Stomach (tissue), 9 donors: ENCODE data around the gene DNAJB13. TPM values are rescaled to one million over a fixed set of nuclear protein-coding genes. Genes with fewer than 3 reads are reported as not detected.

Experiments used
- DNase-seq, 2 donors: peaks; one replicate each; pipeline versions ENCODE4 v3.0.0 to v3.0.0-alpha.2; 2013 to 2019
- H3K27ac ChIP-seq, 5 donors: fragments of 200-600 bp in 4 of 5; sonication (generic) in 4 of 5; one replicate each; pipeline ENCODE4 v1.5.1; 2013 to 2019; ENCODE audit warnings: mild to moderate bottlenecking in 1 of 5, moderate library complexity in 1 of 5
- H3K27me3 ChIP-seq, 3 donors: fragments of 200-600 bp; sonication (generic); one replicate each; pipeline ENCODE4 v1.5.1; 2017 to 2019; ENCODE audit warnings: mixed run types in 1 of 3
- H3K36me3 ChIP-seq, 4 donors: fragments of 200-600 bp; sonication (generic); 1 replicate in 3 of 4; 2 replicates in 1 of 4; pipeline ENCODE4 v1.5.1; 2016 to 2019
- H3K4me1 ChIP-seq, 4 donors: fragments of 200-600 bp; sonication (generic); one replicate each; pipeline ENCODE4 v1.5.1; 2016 to 2019
- H3K4me3 ChIP-seq, 4 donors: fragments of 200-600 bp; sonication (generic) in 3 of 4; one replicate each; pipeline ENCODE4 v1.5.1; 2016 to 2019; ENCODE audit warnings: mild to moderate bottlenecking in 1 of 4
- H3K9me3 ChIP-seq, 4 donors: fragments of 200-600 bp; sonication (generic); one replicate each; pipeline ENCODE4 v1.5.1; 2016 to 2019
- CTCF ChIP-seq, 7 experiments: fragments of 450-650 bp in 4 of 7; fragments of 200-600 bp in 3 of 7; sonication (generic) in 3 of 7; IDR thresholded peaks; one replicate each; pipeline ENCODE4 v1.5.1; 2016 to 2019; ENCODE audit warnings: antibody characterized with exemption in 7 of 7, control low read depth in 2 of 7, mild to moderate bottlenecking in 1 of 7
- EP300 ChIP-seq: sonication (generic); formaldehyde crosslinking; IDR thresholded peaks from one replicate; pipeline ENCODE4 v1.6.1; 2017; ENCODE audit warnings: antibody characterized with exemption
- POLR2A ChIP-seq, 4 donors: fragments of 450-650 bp; IDR thresholded peaks; one replicate each; pipeline ENCODE4 v1.6.1; 2016; ENCODE audit warnings: antibody characterized with exemption in 4 of 4, control low read depth in 2 of 4, mild to moderate bottlenecking in 1 of 4, moderate library complexity in 1 of 4
- POLR2AphosphoS5 ChIP-seq, 3 donors: sonication (generic); formaldehyde crosslinking; IDR thresholded peaks; one replicate each; pipeline ENCODE4 v1.6.1; 2016; ENCODE audit warnings: antibody characterized with exemption in 3 of 3
- WGBS, 5 donors: extraction: QIAGEN DNeasy Blood & Tissue Kit in 3 of 5; methylation state at CpG; one replicate each; pipeline versions ENCODE4 v1.1.5 to v1.1.7; 2013 to 2018; 5-methylcytosine and 5-hydroxymethylcytosine counted together
- intact Hi-C: fragments of 100-400 bp; cut with DNase I; formaldehyde crosslinking; loops from one replicate; pipeline ENCODE4 v1.15.1; 2023; ENCODE audit warnings: low total_unique reads
- polyA plus RNA-seq, 3 donors: library from polyadenylated mRNA; stranded (reverse); fragments of 200-250 nt; gene quantifications; one replicate each; pipeline ENCODE4 v1.2.3, GENCODE V29; 2013
- total RNA-seq, 5 donors: library from RNA; depleted of rRNA; stranded (reverse); fragments of >200 nt; gene quantifications; one replicate each; pipeline versions ENCODE4 v1.1.0 to v1.2.3, GENCODE V29; 2014 to 2016
- donor health status: healthy with polysubstance abuse.
- donor health status: Bipolar disorder and iron deficiency.
- donor health status: healthy.

DNAJB13 gene
- total and polyA plus RNA-seq, 8 donors, result 0.28 TPM; not detected in 7

- Histone ChIP-seq H3K36me3 (peaks cover 12 to 34% (median 23%) of the 10 kb centered on the region in 4 donors), H3K4me1 (peaks cover 0 to 9% (median 4%) of the 10 kb centered on the region in 4 donors), H3K27ac (no peak overlapping the region), H3K27me3 (no peaks in the 10 kb centered on the region), H3K9me3 (no peaks in the 10 kb centered on the region), H3K4me3 (no peak overlapping the region)
- WGBS, 5 donors, result 85 to 94% (median 91%) methylated on average over 14 of the region's 14 CpGs
- no peak for DNase-seq
- no peak for TF ChIP-seq POLR2AphosphoS5 (IDR thresholded peaks at IDR 0.05)
- TF ChIP-seq EP300, result no peak
- TF ChIP-seq POLR2A (IDR thresholded peaks at IDR 0.05), result no peak
- TF ChIP-seq CTCF (IDR thresholded peaks at IDR 0.05), result no peak
- intact Hi-C loops, result no loop called here
Observed at GRCh38 chr11:74000307-74001133, 49.7 kb downstream of the DNAJB13 start.

DNA sequence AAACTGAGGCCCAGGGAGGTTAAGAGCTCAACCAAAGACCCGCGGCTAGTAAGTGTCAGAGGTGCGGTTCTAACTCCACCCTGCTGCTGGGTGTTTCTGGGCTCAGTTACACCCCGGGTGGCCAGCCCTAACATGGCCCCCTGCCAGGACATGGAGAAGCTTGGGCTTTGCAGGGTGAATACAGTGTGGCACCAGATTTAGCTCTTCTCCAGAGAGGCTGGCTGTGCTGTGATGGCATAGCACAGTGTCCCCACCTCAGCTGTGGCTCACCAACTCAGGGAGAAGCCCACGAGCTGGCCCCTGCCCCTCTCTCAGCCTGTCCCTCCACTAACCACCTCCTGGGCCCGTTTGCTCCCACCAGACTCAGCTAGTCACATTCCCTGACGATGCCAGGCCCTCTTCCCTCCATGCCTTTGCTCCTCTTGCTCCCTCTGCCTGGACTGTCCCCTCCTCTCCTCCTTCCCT, 51.0 kb downstream of the DNAJB13 start:
- intact Hi-C loops, result no loop called here
- Histone ChIP-seq H3K4me1 (peaks cover 0 to 12% (median 6%) of the 10 kb centered on the region in 4 donors), H3K36me3 (peaks cover 12 to 34% (median 23%) of the 10 kb centered on the region in 4 donors), H3K9me3 (no peaks in the 10 kb centered on the region), H3K4me3 (no peak overlapping the region), H3K27ac (no peak overlapping the region), H3K27me3 (no peaks in the 10 kb centered on the region)
- 68 to 87% (median 76%) methylated on average over 7 of the region's 7 CpGs for WGBS, 5 donors
- no peak for DNase-seq
- TF ChIP-seq EP300 (no peak), POLR2AphosphoS5 (IDR thresholded peaks at IDR 0.05) (no peak), CTCF (IDR thresholded peaks at IDR 0.05) (no peak), POLR2A (IDR thresholded peaks at IDR 0.05) (no peak)

DNA sequence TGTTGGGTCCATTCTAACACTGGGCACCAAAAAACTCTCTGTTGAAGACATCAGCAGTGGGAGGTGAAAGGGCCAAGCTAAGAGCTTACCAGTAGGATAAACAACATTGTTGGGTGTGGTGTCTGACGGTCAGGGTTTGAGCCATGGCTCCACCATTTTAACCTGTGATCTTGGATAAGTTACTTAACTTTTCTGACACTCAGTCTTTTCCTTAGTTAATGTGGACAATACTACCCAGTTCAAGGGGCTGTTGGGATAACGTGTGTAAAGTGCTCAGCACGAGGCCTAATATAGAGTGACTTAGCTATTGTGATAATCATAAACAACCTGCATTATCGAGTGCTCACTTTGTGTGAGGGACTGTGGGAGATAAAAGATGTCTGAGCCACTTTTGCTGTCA, 52.0 kb downstream of the DNAJB13 start:
- Histone ChIP-seq H3K9me3 (no peaks in the 10 kb centered on the region), H3K4me1 (peaks cover 0 to 12% (median 6%) of the 10 kb centered on the region in 4 donors), H3K27me3 (no peaks in the 10 kb centered on the region), H3K4me3 (no peak overlapping the region), H3K36me3 (peaks cover 12 to 34% (median 23%) of the 10 kb centered on the region in 4 donors), H3K27ac (no peak overlapping the region)
- WGBS, 5 donors, result 93 to 97% (median 94%) methylated on average over 4 of the region's 4 CpGs
- TF ChIP-seq CTCF (IDR thresholded peaks at IDR 0.05) (no peak), POLR2A (IDR thresholded peaks at IDR 0.05) (no peak), POLR2AphosphoS5 (IDR thresholded peaks at IDR 0.05) (no peak), EP300 (no peak)
- intact Hi-C loops, result no loop called here
- no peak for DNase-seq

GRCh38 chr11:74004046-74004695, 53.3 kb downstream of the DNAJB13 start:
- intact Hi-C loops, result no loop called here
- WGBS, 5 donors, result 82 to 95% (median 93%) methylated on average over 6 of the region's 6 CpGs
- H3K36me3 ChIP-seq, result peaks cover 12 to 34% (median 23%) of the 10 kb centered on the region in 4 donors
- TF ChIP-seq EP300 (no peak), POLR2A (IDR thresholded peaks at IDR 0.05) (no peak), POLR2AphosphoS5 (IDR thresholded peaks at IDR 0.05) (no peak), CTCF (IDR thresholded peaks at IDR 0.05) (no peak)
- DNase-seq, result no peak
- H3K9me3 ChIP-seq, result no peaks in the 10 kb centered on the region
- H3K27ac ChIP-seq, result no peak overlapping the region
- H3K4me3 ChIP-seq, result no peak overlapping the region
- H3K27me3 ChIP-seq, result no peaks in the 10 kb centered on the region
- H3K4me1 ChIP-seq, result peaks cover 0 to 12% (median 6%) of the 10 kb centered on the region in 4 donors
